ENCODE results near the gene MLX. TPM values are rescaled to one million over a fixed set of nuclear protein-coding genes. Genes with fewer than 3 reads are reported as not detected.

Gene MLX
- total and polyA plus RNA-seq, 10 of the 15 experiments (the other 5 are each of a cell fraction or from before 2014, with no cell fraction given): 34.4 to 65.0 (median 44.4) TPM

GRCh38 chr17:42578282-42578869 lies 11.5 kb downstream of the MLX start (continued):
- no peak for TF ChIP-seq E4F1 (IDR thresholded peaks at IDR 0.05; ENCODE audit: borderline replicate concordance, partially characterized antibody)
- peak; percentile 78 for TF ChIP-seq CREM (IDR thresholded peaks at IDR 0.05; ENCODE audit: low read depth)
- TF ChIP-seq NBN (IDR thresholded peaks at IDR 0.05): 0 out of 2 replicates have a peak, but pooled peaks have one; percentile 38
- TF ChIP-seq NR2C2 (IDR thresholded peaks at IDR 0.05; ENCODE audit: borderline replicate concordance, control insufficient read depth, insufficient read length, low read depth): no peak
- TF ChIP-seq, protein P1, sequence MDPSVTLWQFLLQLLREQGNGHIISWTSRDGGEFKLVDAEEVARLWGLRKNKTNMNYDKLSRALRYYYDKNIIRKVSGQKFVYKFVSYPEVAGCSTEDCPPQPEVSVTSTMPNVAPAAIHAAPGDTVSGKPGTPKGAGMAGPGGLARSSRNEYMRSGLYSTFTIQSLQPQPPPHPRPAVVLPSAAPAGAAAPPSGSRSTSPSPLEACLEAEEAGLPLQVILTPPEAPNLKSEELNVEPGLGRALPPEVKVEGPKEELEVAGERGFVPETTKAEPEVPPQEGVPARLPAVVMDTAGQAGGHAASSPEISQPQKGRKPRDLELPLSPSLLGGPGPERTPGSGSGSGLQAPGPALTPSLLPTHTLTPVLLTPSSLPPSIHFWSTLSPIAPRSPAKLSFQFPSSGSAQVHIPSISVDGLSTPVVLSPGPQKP (IDR thresholded peaks at IDR 0.05; ENCODE audit: low read depth, low read length): no peak
- peak; percentile 46 for TF ChIP-seq BCL3 (IDR thresholded peaks at IDR 0.05; ENCODE audit: borderline replicate concordance, insufficient read depth, low read depth, low read length, poor library complexity, severe bottlenecking)
- TF ChIP-seq ZNF622 (IDR thresholded peaks at IDR 0.05): no peak
- TF ChIP-seq BACH1 (IDR thresholded peaks at IDR 0.05; ENCODE audit: borderline replicate concordance): no peak
- no peak for TF ChIP-seq FOXK2 (IDR thresholded peaks at IDR 0.05)
- TF ChIP-seq, protein P2, sequence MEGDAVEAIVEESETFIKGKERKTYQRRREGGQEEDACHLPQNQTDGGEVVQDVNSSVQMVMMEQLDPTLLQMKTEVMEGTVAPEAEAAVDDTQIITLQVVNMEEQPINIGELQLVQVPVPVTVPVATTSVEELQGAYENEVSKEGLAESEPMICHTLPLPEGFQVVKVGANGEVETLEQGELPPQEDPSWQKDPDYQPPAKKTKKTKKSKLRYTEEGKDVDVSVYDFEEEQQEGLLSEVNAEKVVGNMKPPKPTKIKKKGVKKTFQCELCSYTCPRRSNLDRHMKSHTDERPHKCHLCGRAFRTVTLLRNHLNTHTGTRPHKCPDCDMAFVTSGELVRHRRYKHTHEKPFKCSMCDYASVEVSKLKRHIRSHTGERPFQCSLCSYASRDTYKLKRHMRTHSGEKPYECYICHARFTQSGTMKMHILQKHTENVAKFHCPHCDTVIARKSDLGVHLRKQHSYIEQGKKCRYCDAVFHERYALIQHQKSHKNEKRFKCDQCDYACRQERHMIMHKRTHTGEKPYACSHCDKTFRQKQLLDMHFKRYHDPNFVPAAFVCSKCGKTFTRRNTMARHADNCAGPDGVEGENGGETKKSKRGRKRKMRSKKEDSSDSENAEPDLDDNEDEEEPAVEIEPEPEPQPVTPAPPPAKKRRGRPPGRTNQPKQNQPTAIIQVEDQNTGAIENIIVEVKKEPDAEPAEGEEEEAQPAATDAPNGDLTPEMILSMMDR (IDR thresholded peaks at IDR 0.05 in 2 of 3, conservative IDR thresholded peaks at IDR 0.05 in 1 of 3; ENCODE audit: control insufficient read depth in 2 of 3, extremely low read depth in 1 of 3, insufficient read depth in 1 of 3, low read depth in 3 of 3, low read length in 3 of 3): peak; percentile 85 to 89 (median 85)
- peak; percentile 29; the same call in 1 of the 2 replicates for TF ChIP-seq CREB1 (IDR thresholded peaks at IDR 0.05; ENCODE audit: low read depth)
- TF ChIP-seq IKZF1 (conservative IDR thresholded peaks at IDR 0.05): peak; percentile 97
- peak; percentile 93 for TF ChIP-seq IKZF2 (IDR thresholded peaks at IDR 0.05)
- peak; percentile 83 for TF ChIP-seq SMC3 (IDR thresholded peaks at IDR 0.05; ENCODE audit: borderline replicate concordance, low read length)
- TF ChIP-seq SIX5 (IDR thresholded peaks at IDR 0.05; ENCODE audit: low read depth, low read length, severe bottlenecking): peak; percentile 10
- TF ChIP-seq SPI1 (IDR thresholded peaks at IDR 0.05; ENCODE audit: borderline replicate concordance, insufficient read depth, low read depth, low read length): no peak
- peak; percentile 92 for TF ChIP-seq EED (IDR thresholded peaks at IDR 0.05; ENCODE audit: low read depth)
- peak; percentile 91 for TF ChIP-seq RAD21 (IDR thresholded peaks at IDR 0.05; ENCODE audit: insufficient read depth, low read depth, low read length)
